CD4-positive, alpha-beta T cell treated with Interleukin-15 for 1 hour (primary cell): ENCODE measurements around the gene INPP1.
A peak's percentile ranks its signal among the peaks of the same experiment; 100 is the strongest.

Experiments used
- DNase-seq: peaks from one replicate; pipeline ENCODE4 v3.0.0-alpha.2; 2020

INPP1 gene

GRCh38 chr2:190365499-190366204 lies 22.3 kb downstream of the INPP1 start:
- no peak for DNase-seq

GRCh38 chr2:190366248-190366753 lies 22.9 kb downstream of the INPP1 start:
- DNase-seq, result no peak

GRCh38 chr2:190367091-190367490 lies 23.7 kb downstream of the INPP1 start:
- no peak for DNase-seq

- no peak for DNase-seq
Observed at GRCh38 chr2:190369635-190370034, 26.2 kb downstream of the INPP1 start.

- DNase-seq, result no peak
Observed at GRCh38 chr2:190376083-190376482, 32.7 kb downstream of the INPP1 start.

- no peak for DNase-seq
Observed at GRCh38 chr2:190376591-190377245, 33.3 kb downstream of the INPP1 start.

GRCh38 chr2:190378880-190379237 lies 35.5 kb downstream of the INPP1 start:
- DNase-seq, result no peak

- no peak for DNase-seq
Observed at GRCh38 chr2:190379249-190379964, 36.0 kb downstream of the INPP1 start.

GRCh38 chr2:190380962-190381412 lies 37.6 kb downstream of the INPP1 start:
- no peak for DNase-seq

GRCh38 chr2:190382851-190383250 lies 39.5 kb downstream of the INPP1 start:
- peak; percentile 29 for DNase-seq

GRCh38 chr2:190387422-190387821 lies 44.0 kb downstream of the INPP1 start:
- DNase-seq, result no peak

GRCh38 chr2:190396271-190396670 lies 52.9 kb downstream of the INPP1 start:
- DNase-seq, result no peak

GRCh38 chr2:190402986-190403603 lies 59.7 kb downstream of the INPP1 start:
- DNase-seq, result no peak

GRCh38 chr2:190404487-190404886 lies 61.1 kb downstream of the INPP1 start:
- DNase-seq, result no peak

- DNase-seq, result no peak
Observed at GRCh38 chr2:190405070-190405469, 61.7 kb downstream of the INPP1 start.

GRCh38 chr2:190405995-190406394 lies 62.6 kb downstream of the INPP1 start:
- DNase-seq, result no peak

GRCh38 chr2:190406805-190407204 lies 63.4 kb downstream of the INPP1 start:
- no peak for DNase-seq

- peak; percentile 77 for DNase-seq
Observed at GRCh38 chr2:190407246-190407661, 63.9 kb downstream of the INPP1 start.

GRCh38 chr2:190407662-190408537 lies 64.5 kb downstream of the INPP1 start, which contains the start of gene MFSD6:
Gene MFSD6 (plus strand): TSS chr2:190408355. CDS start chr2:190436030, 27,675 bp downstream.
- no peak for DNase-seq

GRCh38 chr2:190408538-190409271 lies 65.3 kb downstream of the INPP1 start:
- peak; percentile 83 for DNase-seq

- DNase-seq, result no peak
Observed at GRCh38 chr2:190409616-190410015, 66.2 kb downstream of the INPP1 start.
